ENCODE data around the gene BCHE.
"Not testable (repeated sequence)": the region's sequence is repeated elsewhere in the genome, so short reads cannot be mapped to it uniquely, and the experiment has no call there.

BCHE gene

GRCh38 chr3:165815682-165816081, 21.5 kb downstream of the BCHE start:
- DNase-seq: no peak

DNA sequence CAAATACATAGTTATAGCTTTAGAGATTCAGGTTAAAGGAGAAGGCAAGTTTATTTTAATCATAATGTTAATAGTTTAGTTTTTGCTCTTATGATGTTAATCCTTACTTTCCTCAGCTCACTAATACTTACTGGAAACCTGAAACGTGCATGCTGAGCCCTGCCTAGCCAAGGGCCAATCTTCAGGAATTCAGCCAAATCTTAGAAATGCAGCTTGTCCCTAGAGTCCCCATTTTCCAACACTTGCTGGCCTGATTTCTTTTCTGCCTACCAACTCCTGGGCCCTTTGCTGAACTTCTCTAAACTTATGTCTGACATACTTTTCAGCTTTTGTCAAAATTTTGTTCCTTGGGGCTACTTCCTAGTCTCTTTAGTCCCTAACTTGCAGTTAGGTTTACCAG, 22.8 kb downstream of the BCHE start:
- DNase-seq: no peak

DNA sequence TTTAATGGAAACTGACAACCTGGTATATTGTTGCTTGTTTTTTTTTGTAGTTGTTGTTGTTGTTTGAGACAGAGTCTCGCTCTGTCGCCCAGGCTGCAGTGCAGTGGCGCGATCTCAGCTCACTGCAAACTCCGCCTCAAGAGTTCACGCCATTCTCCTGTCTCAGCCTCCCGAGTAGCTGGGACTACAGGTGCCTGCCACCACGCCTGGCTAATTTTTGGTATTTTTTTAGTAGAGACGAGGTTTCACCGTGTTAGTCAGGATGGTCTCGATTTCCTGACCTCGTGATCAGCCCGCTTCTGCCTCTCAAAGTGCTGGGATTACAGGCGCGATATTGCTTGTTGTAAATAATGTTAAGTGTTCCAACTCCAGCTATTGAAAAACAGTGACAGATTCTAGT, 29.3 kb downstream of the BCHE start:
- DNase-seq: not testable (repeated sequence)

DNA sequence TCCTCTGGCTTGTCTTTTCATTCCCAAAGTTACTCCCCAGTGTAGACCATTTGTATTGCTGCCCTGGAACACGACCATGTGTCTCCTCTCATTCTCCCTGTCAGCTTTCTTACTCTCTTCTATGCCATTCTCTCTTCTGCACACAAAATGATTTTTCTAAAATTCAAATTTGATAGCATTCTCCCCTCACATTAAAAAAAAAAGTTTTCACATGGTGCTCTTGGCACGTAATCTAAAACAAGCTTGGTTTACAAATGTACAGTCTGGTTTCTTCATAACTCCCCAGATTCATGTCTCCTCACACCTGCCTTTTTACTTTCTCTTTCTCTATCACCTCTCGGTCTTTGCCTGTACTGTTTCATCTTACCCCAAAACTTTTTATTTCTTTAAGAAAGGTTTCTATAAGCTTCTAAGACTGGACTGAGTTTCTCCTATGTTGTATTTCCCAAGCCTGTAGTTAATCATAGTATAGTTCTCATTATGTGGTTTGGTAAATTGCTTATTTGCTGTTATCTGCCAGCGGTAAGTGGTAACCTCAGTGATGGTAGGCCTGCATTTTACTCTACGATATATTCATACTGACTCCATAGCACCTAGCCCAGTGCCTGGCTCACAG, 31.2 kb downstream of the BCHE start:
- no peak for DNase-seq

DNA sequence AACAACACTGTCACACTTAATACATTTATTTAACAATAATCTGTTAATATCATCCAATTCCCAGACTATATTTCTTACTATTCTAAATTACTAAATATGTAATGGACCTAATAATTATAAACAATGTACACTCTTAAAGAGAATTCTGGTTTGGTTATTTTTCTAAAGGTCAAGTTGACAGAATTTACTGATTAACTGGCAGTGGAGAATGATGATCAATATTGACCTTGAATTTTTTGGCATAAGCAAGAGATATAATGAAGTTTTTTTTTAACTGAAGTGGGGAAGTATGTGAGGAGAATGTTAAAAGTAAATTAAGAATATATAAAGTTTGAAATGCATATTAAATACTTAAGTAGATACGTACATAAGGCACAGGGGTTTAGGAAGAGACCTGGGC, 33.8 kb downstream of the BCHE start:
- DNase-seq: no peak

DNA sequence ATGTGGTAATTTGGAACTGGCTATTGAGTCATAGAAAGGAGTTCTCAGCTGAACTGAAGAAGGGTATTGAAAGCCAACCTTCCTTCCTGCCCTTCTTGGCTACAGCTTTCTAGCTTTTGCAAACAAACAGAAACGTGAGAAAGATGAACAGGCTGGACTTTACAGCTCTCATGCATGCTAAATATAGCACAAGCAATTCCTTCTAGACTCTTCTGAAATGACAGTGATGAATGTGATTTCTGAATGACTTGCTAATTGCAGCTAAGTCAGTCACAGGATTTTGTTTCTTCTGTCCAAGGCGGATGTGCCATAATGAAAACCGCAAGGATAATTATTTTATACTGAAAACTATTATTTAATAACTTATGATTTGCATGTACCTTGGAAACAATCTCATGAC, 36.3 kb downstream of the BCHE start:
- no peak for DNase-seq

DNA sequence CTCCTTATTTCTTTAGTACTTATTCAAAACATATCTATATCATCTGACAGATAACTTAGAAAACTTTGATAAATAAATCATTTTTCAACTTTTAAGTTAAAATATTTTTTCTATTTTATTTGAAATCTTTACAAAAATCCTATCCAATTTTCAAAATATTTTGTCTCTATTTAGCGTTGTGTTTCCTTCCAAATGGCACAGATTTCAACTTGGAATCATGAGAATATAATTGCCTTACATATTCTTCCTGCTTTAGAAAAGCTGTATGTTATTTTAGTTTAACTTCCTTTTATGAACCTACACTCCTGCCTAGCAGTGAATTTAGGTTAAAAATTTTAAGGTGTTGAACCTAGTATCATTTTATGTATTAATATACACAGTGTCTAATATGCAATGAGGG, 38.2 kb downstream of the BCHE start:
- DNase-seq: no peak

DNA sequence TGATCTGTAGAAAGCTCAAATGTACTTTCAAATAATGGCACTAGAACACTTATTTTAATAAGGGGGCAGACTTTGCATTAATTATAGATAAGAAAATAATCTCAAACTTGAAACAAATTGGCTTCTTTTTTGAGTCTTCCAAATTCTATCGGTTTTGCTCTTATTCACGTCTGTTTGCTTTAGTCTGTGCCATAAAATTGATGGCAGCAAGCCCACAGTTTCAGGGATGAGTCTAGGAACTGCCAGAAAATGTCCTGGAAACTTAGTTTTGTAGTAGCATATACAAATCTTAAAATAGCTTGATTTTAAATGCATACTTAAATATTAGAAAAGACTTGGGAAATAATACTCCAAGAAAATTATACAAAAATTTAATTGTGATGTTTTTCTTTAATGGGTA, 39.7 kb downstream of the BCHE start:
- DNase-seq: no peak

- DNase-seq: no peak
These were observed 40.5 kb downstream of the BCHE start for GRCh38 chr3:165796701-165797100.

- no peak for DNase-seq
These were observed 48.7 kb downstream of the BCHE start for GRCh38 chr3:165788531-165788930.

DNA sequence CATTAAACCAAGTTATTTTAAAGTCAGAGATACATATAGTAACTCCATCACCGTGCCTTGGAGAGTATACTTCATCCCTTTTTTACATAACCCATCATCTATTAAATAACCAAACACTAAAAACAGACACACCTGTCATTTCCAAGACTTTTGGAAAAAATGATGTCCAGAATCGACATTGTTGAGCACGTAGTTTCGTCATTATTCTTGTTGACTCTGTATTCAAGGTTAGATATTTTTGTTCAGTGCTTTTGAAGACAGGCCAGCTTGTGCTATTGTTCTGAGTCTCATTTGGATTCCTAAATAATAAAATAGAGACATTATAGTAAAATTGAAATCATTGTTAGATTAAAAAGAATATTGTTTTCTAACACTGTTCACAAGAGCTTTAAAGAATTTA, 51.2 kb downstream of the BCHE start:
- no peak for DNase-seq

- DNase-seq: no peak
These were observed 52.9 kb downstream of the BCHE start for GRCh38 chr3:165784337-165784736.

DNA sequence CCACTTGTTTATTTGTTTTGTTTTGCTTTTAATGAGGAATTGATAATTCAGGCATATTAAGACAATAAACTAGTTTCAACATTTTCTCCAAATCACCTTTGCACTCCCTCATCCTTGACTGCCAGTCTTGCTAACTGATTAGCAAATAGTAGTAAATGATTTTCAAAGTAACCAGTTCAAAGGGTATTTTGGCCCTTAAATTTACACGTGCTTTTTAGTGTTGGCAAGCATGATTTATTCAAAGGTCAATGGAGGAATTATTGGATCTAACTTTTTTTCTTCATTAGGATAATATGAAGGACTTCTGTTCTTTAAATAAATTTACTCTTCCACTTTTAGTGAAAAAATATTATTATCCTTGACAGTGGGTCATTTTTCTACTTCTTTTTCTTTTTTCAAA, 53.8 kb downstream of the BCHE start:
- no peak for DNase-seq

DNA sequence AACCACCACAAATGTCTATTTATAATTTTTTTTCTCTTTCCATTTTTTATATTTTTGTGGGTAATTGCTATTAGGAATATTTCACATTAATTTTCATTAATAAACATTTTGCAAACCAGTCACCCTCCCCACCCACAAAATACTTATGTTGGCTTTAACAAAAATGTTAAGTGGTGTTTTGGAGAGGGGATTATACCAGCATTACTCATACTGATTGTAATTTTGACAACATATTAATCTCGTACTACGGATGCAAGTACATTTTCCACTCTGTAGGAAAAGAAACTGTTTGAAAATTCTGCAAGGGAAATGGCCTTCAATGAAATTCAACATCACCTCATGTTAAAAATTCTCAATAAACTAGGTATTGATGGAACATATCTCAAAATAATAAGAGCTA, 58.3 kb downstream of the BCHE start:
- DNase-seq: no peak

DNA sequence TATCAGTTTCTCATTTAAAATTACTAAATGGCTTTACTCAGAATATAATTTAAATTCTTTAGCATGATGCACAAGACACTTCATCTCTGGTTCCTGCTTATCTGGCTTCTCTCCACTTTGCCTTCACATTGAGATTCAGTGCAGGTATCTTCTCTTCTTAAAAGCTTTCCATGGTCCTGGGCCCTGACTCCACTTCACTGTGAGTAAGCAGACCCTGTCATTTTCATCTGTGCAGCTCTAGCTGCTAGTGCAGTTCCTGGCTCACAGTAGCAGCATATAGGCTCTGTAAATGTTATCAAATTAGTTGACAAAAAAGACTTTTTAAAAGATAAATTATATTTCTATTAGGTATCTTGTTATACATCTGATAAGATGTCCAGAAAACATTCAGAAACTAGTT, 58.8 kb downstream of the BCHE start:
- no peak for DNase-seq

GRCh38 chr3:165775824-165776223, 61.4 kb downstream of the BCHE start:
- DNase-seq: no peak

DNA sequence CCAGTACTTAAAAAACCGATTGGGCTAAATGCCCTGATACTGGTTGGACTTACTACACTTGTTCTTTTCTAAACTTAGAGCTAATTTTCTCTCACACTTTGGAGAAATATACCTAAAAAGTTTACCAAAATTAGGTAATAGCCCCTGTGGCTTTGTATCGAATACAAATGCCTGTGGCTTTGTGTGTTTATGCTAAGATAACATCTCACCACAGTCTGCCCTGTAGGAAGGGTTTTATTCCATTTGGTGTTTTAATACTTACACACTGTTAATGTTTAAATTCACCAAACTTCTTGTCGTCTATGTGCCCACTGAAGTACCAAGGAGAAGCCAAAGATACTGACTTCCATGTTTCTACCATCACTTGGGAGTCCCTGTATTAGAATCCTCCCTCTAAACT, 66.4 kb downstream of the BCHE start:
- no peak for DNase-seq

DNA sequence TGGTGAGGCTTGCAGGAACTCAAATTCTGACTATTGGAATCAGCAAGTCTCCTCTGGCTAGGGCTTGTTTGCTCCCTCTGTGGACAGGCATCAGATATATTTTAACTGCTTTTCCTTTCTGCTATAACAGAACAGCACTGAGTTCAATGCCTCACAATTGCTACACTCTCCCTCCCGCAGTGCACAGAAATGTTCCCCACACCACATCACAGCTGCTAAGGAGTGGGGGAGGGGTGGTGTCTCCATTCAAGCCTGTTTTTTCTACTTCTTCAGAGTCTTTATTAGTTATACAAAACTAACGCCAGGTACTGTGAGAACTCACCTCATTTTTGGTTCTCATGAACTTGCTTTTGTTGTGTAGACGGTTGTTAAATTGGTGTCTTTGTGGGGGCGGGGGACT, 68.5 kb downstream of the BCHE start:
- DNase-seq: no peak

DNA sequence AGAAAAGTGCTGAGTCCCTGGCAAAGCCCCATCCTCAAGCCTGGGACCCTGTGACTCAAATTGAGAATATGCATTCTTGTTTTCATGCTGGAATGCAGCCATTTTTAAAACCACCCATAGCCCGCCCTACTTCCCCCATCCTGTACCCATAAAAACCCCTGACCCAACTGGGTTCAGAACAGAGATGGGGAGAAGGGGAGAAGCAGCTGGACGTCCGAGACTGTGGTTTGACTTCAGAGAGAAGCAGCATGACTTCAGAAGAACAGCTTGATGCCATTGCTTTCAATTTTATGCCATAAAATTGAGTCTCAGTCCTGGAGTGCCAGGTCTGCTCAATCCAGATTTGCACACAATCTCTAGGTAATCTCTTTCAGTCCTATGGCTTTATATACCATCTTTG, 78.2 kb downstream of the BCHE start:
- no peak for DNase-seq

- DNase-seq: no peak
These were observed 81.7 kb downstream of the BCHE start for GRCh38 chr3:165755571-165755970.

GRCh38 chr3:165754219-165755007, 82.8 kb downstream of the BCHE start:
- DNase-seq: no peak

- no peak for DNase-seq
These were observed 83.7 kb downstream of the BCHE start for GRCh38 chr3:165753560-165753959.

DNA sequence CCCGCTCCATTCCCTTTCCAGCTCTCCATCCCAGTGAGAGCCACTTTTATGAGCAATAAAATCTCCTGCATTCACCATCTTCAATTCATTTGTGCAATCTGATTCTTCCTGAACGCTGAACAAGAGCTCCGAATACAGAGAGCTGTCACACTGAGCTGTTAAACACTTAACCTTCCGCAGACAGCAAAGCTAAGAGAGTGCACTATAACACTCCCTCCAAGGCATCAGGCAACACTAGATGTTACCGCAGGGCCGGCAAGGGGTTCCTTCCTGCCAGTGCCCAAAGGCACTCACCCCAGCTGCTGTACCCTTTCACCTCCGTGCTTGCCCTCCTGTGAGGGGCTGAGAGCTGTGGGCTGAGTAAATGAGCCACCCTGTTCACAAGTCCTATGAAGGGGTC, 85.6 kb downstream of the BCHE start:
- no peak for DNase-seq

- DNase-seq: no peak
These were observed 87.4 kb downstream of the BCHE start for GRCh38 chr3:165749821-165750220.

DNA sequence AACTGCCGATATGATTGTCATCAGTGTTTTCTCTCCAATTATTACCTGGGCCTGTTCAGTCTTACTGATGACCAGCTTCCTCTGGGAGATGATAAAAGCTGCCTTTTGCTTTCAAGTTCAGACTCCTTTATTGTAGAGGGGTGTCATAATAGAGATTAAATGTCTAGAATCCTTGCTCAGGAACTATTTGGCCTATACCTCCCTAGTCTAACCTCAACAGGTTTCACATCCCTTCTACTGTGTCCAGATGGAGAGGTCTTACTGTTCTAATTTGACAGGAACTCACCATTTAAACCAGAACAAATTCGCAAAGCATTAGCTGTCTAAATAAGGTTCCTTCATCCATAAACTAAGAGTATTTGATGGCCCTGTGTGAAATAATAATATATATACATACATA, 88.0 kb downstream of the BCHE start:
- DNase-seq: no peak

Measured in activated CD4-positive, alpha-beta T cell treated with anti-CD3 and anti-CD28 coated beads for 1 hour (primary cell).